GM12891 (cell line): ENCODE results near the gene PKNOX2.

Source experiments
- PAX5 ChIP-seq: IDR thresholded peaks from 2 replicates; pipeline ENCODE4 v1.6.1; 2011; ENCODE audit warnings: low read length, moderate library complexity, mild to moderate bottlenecking; ENCODE audit not compliant: insufficient read depth, severe bottlenecking
- POLR2A ChIP-seq: IDR thresholded peaks from 2 replicates; pipeline ENCODE4 v1.6.1; 2011; ENCODE audit warnings: low read depth, low read length, control low read depth
- POLR2AphosphoS5 ChIP-seq: IDR thresholded peaks from 2 replicates; pipeline ENCODE4 v1.6.1; 2011; ENCODE audit warnings: low read depth, low read length, control low read depth
- POU2F2 ChIP-seq: IDR thresholded peaks from 2 replicates; pipeline ENCODE4 v1.6.1; 2011; ENCODE audit warnings: low read depth, mild to moderate bottlenecking, control low read depth, low read length, moderate library complexity
- TAF1 ChIP-seq: IDR thresholded peaks from 2 replicates; pipeline ENCODE4 v1.6.1; 2011; ENCODE audit warnings: low read depth, low read length, control low read depth

GRCh38 chr11:125262194-125262829 lies 97.8 kb downstream of the PKNOX2 start:
- TF ChIP-seq POLR2AphosphoS5 (no peak), POLR2A (no peak), TAF1 (no peak), PAX5 (no peak), POU2F2 (no peak)
